NOMO-1 (cell line): ENCODE data around the gene REXO4.
"Not testable (repeated sequence)": the region's sequence is repeated elsewhere in the genome, so short reads cannot be mapped to it uniquely, and the experiment has no call there.

ENCODE experiments used
- DNase-seq, 2 experiments: peaks; one replicate each; lab custom pipeline; 2025; ENCODE audit not compliant: unreplicated experiment in 2 of 2; lab: John Stamatoyannopoulos, UW

The REXO4 gene

DNA sequence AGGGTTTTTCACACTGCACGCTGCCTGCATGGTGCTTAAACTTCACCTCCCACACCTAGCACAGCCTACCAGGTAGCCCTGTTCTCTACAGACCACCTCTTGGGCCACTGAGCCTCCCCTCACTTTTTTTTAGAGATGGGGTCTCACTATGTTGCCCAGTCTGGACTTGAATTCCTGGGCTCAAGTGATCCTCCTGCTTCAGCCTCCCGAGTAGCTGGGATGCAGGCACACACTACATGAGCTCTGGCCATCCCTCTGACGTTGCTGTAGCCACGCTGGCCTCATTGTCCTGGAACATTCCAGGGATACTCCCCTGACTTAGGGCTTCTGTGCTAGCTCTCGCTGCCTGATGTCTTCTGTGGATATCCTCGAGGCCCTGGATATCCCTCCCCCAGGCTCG is 34.8 kb upstream of the REXO4 start:
- no peak for DNase-seq

DNA sequence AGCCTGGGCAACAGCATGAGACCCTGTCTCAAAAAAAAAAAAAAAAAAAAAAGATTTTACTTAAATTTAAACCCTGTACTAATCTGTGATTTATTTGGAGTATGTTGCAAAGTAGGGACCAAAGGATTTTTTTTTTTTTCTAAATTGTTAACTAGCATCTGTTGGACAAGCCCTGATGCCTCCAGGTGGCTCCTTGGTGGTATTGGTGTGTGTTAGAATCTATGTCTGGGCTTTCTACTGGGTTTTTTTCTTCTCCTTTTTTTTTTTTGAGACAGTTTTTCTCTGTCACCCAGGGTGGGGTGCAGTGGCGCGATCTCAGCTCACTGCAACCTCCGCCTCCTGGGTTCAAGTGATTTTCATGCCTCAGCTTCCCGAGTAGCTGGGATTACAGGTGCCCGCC is 34.1 kb upstream of the REXO4 start:
- not testable (repeated sequence) for DNase-seq

DNA sequence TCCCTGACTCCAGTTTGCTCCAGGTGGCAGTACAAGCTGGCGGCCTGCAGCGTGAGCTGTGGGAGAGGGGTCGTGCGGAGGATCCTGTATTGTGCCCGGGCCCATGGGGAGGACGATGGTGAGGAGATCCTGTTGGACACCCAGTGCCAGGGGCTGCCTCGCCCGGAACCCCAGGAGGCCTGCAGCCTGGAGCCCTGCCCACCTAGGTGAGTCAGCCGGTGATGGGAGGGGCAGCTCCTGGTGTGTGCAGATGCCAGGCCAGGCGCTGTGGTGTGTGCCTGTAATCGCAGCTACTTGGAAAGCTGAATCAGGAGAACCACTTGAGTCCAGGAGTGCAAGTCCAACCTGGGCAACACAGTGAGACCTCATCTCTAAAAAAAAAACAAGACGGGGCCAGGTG is 31.9 kb upstream of the REXO4 start:
- DNase-seq: no peak

DNA sequence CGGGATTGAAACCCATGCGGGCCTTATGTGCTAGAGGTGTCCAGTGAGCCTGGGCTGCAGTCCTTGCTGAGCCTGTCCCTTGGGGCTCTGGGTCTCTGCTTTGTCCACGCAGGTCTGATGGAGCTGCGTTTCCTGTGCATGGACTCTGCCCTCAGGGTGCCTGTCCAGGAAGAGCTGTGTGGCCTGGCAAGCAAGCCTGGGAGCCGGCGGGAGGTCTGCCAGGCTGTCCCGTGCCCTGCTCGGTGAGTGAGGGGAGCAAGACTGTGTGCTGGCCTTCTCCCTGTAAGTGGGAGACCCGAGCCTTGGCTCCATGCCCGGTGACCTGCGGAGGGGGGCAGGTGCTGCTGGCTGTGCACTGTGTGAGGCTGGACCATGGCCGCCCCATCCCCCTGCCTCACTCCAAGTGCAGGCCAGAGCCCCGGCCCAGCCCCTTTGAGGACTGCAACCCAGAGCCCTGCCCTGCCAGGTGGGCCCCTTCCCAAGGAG is 30.7 kb upstream of the REXO4 start:
- DNase-seq: no peak

DNA sequence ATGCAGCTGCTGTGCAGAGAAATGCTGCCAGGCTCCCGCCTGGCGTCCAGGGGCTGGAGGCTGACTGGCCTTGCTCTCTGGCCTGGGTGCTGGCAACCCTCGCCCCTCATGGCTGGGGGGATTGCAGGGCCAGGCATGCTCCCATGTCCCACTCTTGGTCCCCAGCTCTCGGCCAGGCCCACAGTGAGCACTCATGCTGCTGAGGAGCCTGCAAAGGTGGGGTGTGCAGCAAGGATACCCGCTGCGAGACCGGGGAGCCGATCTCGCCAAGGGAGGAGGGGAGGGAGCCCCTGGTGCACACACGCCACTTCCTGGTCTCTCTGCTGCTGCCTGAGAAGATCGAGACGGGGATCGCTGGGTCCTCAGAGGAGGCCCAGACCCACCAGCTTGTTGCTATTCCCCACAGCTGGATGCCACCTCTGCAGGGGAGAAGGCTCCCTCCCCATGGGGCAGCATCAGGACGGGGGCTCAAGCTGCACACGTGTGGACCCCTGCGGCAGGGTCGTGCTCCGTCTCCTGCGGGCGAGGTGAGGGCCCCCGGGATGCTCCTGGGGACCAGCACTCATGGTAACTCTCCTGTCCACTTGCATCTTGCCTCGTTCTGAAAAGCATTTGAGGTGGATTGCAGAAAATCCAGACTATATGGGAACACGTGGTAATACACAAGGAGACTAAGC is 27.6 kb upstream of the REXO4 start:
- no peak for DNase-seq

DNA sequence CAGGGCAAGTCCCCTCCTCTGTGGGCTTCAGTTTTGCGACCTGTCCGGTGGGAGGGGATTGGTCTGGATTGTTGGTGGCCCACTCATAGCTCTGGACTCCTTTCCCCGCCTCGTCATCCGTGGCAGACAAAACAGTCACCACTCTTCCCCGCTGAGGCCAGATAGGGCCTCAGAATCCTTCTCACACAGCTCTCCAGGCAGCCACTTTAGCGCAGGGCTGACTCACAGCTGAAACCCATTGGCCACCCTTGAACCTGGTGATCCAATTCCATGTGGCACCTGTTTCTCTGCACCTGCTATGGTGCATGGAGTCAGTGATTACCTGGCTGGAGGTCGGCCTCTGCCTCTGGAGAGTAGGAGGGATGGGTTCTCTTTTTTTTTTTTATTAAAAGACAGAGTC is 26.2 kb upstream of the REXO4 start:
- no peak for DNase-seq

DNA sequence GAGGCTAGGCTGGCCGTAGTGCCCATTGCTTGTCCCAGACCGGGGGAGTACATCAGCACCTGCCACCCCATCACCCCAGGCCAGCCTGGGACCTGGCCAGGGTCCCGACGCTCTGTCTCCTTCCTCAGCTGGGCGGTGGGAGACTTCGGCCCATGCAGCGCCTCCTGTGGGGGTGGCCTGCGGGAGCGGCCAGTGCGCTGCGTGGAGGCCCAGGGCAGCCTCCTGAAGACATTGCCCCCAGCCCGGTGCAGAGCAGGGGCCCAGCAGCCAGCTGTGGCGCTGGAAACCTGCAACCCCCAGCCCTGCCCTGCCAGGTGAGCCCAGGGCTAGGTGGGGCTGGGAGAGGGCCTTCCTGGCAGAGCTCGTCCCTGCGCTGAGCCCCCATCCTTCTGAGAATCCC is 25.4 kb upstream of the REXO4 start:
- DNase-seq: no peak

DNA sequence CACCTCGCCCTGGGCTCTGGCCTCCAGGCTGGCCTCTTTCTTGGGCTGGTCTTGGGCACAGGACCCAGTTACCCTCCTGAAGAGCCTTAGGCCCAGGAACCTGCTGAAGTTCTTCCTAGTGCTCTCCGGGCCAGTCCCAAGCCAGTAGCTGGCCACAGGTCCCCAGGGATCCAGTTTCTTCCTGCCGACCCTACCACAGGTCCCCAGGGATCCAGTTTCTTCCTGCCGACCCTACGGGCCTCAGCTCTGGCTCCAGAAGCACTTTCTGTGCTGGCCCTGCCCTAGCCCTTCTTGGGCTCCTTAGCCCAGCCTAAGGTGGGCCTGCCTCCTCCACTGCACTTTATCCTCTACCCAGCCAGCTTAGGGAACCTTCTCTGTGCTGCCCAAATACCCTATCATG is 23.8 kb upstream of the REXO4 start:
- no peak for DNase-seq

DNA sequence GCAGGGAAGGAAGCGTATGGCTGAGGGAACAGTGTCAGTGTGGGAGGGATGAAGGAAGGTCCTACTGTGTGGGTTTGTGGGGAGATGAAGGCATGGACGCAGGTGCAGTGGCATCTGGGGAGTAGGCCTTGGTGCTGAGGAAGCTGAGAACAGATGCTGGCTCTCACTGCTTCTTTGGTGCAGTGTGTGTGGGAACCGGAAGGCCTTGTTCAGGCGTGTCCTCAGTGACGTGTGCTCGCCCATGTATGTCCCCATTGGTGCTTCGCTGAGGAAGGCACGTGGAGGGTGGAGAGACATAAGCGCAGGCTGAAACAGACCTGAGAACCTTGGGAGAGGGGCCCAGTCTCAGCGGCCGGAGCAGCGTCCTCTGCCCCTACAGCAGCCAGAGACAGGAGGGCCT is 23.1 kb upstream of the REXO4 start:
- DNase-seq: no peak

DNA sequence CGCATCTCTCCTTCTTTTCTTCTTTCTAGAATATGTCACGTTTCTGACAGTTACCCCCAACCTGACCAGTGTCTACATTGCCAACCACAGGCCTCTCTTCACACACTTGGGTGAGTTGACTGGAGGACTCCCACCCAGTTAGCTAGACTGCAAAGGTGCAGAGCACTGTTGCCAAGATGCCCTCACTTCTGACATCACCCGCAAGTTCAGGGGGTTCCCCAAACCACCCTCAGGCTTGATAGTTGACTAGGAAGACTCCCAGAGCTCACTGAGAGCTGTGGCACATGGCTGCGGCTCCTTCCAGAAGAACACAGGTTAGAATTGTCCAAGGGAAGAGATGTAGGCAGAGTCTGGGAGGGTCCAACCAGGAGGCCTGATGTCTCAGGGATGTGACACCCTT is 21.5 kb upstream of the REXO4 start:
- no peak for DNase-seq

DNA sequence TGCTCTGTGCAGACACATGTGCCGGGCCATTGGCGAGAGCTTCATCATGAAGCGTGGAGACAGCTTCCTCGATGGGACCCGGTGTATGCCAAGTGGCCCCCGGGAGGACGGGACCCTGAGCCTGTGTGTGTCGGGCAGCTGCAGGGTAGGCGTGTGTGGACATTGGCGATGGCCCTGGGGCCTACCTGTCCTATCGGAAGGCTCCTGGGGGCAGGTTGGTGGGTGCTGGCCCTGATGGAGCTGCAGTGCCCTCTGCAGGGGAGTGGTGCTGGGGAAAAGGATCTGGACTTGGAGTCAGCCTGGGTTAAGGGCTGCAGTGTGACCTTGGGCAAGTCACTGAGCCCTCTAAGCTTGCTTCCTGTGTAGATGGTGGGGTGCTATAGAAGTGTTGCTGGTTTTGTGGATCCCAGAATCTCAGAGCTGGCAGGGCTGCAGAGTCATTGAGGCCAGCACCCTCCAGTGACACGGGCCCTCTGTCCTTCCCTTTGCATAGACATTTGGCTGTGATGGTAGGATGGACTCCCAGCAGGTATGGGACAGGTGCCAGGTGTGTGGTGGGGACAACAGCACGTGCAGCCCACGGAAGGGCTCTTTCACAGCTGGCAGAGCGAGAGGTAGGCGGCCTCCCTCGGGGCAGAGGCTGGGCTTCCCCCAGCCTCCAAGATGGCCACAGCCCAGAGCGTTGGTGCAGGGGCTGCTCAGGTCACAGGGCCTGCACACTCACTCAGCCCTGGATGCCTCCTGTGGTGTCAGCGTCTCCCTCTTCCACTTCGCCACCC is 20.1 kb upstream of the REXO4 start:
- DNase-seq: no peak

DNA sequence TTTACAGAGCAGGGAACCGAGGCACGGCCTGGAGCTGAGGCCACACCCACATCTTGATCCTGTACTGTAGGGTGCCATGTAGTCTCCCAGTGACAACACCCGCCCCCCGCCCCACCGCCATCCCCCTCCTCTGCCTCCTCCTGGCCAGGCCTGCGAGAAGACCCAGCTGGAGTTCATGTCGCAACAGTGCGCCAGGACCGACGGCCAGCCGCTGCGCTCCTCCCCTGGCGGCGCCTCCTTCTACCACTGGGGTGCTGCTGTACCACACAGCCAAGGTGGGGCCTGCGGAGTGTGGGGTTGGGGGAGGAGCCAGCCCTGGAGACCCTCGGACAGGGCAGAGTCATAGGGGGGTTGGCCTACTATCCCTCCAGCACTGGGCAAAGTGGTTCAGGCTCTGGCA is 18.9 kb upstream of the REXO4 start:
- no peak for DNase-seq

DNA sequence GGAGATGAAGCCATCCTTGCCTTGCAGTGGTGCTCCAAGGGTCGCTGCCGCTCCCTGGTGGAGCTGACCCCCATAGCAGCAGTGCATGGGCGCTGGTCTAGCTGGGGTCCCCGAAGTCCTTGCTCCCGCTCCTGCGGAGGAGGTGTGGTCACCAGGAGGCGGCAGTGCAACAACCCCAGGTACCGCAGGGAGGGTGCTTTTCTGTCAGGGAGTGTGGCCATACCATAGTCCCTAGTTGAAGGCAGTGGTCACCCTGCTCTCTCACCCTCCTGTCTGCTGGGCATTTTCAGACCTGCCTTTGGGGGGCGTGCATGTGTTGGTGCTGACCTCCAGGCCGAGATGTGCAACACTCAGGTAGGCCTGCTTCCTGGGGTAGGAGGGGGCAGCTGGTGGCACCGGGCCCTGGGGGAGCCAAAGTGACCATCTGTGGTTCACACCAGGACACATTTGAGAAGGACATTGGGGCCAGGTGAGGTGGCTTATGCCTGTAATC is 15.6 kb upstream of the REXO4 start:
- DNase-seq: no peak

DNA sequence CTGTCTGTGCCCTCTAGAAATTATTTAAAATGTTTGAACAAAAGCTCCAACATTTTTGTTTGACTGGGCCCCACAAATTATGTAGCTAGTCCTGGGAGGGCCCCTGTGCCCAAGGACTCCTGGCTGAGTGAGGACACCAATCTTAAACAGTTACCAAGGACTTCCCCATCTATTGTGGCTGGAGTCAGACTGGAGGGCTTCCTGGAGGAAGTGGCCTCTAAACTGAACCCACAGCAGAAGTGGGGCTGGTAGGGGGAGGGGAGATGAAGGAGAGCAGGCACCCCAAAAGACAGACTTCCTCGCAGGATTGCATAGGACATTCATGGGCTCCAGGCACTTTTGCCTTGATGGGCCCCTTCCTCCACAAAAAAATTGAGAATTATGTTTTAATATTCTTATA is 12.4 kb upstream of the REXO4 start:
- no peak for DNase-seq

DNA sequence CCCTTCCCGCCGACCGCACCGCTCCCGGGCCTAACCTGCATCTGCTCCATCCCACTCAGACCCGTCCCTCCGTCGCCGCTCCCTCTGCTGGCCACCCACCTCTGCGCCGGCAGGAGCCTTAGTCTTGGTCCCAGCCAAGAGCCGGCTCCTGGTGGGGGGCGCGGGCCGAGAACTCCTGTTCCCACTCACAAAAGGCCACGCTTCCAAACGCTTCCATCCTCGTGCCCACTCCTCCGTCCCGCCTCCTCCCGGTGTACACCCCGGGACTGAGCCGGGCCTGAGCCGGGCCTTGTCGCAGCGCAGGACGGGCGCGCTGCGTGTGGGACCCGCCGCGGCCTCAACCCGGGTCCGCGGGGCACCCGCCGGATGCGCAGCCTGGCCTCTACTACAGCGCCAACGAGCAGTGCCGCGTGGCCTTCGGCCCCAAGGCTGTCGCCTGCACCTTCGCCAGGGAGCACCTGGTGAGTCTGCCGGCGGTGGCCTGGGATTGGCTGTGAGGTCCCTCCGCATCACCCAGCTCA is 11.9 kb upstream of the REXO4 start:
- DNase-seq: no peak

DNA sequence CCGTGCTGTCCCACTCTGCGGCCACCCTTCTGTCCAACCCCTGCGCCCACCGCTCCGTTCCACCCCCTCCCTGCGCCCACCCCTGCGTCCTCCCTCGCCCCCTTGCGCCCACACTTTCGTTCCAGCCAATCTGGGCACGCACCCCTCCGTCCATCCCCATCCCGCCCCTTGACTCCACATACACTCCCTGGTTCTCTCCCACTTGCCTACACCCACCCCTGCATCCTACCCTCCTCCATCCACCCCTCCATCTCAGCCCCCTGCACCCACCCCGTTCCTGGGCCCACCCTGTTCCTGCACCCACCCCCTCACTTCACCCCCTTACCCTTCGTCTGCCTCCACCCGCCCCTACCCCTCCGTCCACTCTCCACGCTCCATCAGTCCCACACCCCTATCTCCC is 11.4 kb upstream of the REXO4 start:
- DNase-seq: no peak

DNA sequence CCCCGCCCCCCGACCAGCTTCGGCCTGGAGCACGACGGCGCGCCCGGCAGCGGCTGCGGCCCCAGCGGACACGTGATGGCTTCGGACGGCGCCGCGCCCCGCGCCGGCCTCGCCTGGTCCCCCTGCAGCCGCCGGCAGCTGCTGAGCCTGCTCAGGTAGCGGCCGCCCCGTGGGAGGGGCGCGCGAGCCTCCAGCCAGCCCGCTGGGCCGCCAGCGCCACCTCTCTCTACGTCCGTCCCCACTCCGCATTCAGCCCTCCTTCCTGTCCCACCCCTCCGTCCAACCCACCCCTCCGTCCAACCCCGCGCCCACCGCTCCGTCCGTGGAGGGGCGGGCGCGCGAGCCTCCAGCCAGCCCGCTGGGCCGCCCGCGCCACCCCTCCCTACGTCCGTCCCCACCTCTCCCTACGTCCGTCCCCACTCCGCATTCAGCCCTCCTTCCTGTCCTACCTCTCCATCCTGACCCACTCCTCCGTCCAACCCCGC is 10.8 kb upstream of the REXO4 start:
- DNase-seq: no peak

DNA sequence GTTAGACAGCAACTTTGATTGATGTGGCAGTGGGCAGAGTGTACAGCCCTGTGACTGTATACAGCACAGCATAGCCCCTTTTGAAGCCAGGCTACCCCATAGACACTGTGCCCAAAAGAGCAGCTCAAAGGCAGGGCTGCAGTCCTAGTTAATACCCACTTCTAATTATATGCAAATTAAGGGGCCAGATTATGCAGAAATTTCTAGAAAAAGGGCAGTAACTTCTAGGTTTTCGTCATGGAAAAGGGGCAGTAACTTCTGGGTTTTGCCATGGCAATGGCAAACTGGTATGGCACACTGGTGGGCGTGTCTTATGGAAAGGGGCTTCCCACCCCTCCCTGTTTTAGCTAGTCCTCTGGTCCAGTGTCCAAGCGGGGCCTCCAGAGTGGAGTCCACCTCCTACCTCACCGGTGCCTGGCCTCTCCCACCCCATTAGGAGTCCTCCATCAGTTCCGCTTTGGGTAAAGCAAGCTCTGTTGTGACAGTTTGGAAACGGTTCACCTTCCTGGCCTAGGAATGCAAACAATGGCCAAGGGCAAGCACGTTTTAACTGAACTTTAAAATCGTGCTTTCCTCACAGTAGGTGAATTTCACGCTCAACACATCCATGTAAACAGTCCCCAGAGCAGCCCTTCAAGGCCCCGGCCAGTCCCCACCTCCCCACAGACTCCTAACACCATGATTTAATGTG is 10.0 kb upstream of the REXO4 start:
- no peak for DNase-seq

DNA sequence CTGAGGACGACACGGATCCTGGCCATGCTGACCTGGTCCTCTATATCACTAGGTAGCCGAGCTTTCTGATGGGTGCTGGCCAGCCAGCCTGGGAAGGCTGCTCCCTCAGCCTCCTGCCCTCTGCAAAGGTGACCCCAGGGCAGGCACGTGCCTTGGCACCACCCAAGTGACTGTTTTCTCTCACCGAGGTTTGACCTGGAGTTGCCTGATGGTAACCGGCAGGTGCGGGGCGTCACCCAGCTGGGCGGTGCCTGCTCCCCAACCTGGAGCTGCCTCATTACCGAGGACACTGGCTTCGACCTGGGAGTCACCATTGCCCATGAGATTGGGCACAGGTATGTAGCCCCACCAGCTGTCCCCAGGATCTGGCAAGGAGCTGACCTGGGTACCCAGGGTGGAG is 8.2 kb upstream of the REXO4 start:
- DNase-seq: no peak

DNA sequence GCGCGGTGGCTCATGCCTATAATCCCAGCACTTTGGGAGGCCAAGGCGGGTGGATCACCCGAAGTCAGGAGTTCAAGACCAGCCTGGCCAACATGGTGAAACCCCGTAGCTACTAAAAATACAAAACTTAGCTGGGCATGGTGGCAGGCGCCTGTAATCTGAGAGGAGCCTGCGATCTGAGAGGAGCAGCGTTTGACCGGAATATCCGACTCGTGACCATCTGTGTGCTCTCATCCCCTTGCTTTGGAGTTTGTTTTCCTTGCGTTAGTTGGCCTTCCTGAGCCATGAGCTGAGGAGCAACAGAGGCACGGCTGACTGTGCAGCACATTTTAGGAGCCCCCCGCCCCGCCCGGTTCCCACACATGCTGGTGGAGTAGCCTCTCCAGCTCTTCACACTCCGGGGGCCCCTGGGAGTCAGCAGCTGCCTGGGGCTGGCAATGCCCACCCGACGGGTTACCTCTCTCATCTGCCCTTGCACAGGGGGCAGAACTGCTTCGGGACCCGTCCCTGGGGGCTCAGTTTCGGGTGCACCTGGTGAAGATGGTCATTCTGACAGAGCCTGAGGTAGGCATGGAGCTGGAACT is 7.3 kb upstream of the REXO4 start:
- DNase-seq: no peak

DNA sequence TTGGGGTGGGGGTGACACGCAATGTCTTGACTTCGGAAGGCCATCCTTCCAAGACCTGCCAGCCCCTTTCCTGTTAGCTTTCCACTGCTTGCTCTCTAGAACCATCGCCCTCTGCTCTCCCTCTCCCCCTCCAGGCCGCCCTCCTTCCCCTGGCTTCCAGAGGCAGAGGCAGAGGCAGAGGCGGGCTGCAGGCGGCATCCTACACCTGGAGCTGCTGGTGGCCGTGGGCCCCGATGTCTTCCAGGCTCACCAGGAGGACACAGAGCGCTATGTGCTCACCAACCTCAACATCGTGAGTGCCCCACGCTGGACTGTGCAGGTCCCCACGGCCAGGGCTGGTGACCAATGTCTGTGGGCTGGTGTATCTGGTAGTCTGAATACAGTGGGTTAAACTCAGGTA is 6.4 kb upstream of the REXO4 start:
- no peak for DNase-seq
